NCI-H526 (cell line): Measurements from ENCODE around the gene SEMA4G.
"Not testable (repeated sequence)": the region's sequence is repeated elsewhere in the genome, so short reads cannot be mapped to it uniquely, and the experiment has no call there.

Source experiments
- DNase-seq, 2 experiments: peaks; one replicate each; lab custom pipeline; 2025; lab: John Stamatoyannopoulos, UW

SEMA4G gene

GRCh38 chr10:100970914-100971811 is 1.9 kb downstream of the SEMA4G start:
- peak in 1 of 2 experiments; percentile 10 for DNase-seq

- no peak for DNase-seq
These were observed 3.0 kb downstream of the SEMA4G start for GRCh38 chr10:100972115-100972903.

GRCh38 chr10:100972904-100973535 is 3.7 kb downstream of the SEMA4G start:
- no peak for DNase-seq

GRCh38 chr10:100975397-100975796 is 6.1 kb downstream of the SEMA4G start:
- DNase-seq: not testable (repeated sequence)

GRCh38 chr10:100976906-100977305 is 7.6 kb downstream of the SEMA4G start:
- DNase-seq: no peak

- no peak for DNase-seq
These were observed 8.1 kb downstream of the SEMA4G start for GRCh38 chr10:100977436-100977835.

GRCh38 chr10:100978121-100978900 is 9.0 kb downstream of the SEMA4G start:
- DNase-seq: no peak

- DNase-seq: no peak
These were observed 9.5 kb downstream of the SEMA4G start for GRCh38 chr10:100978901-100979195.

GRCh38 chr10:100979791-100980272 is 10.5 kb downstream of the SEMA4G start:
- no peak for DNase-seq

GRCh38 chr10:100980311-100980710 is 11.0 kb downstream of the SEMA4G start:
- DNase-seq: no peak

- DNase-seq: no peak
These were observed 11.4 kb downstream of the SEMA4G start for GRCh38 chr10:100980711-100981110.

GRCh38 chr10:100981178-100981772 is 12.0 kb downstream of the SEMA4G start:
- no peak for DNase-seq

GRCh38 chr10:100982916-100983830 is 13.9 kb downstream of the SEMA4G start:
- no peak for DNase-seq

GRCh38 chr10:100983868-100984671 is 14.8 kb downstream of the SEMA4G start:
- no peak for DNase-seq

- no peak for DNase-seq
These were observed 15.4 kb downstream of the SEMA4G start for GRCh38 chr10:100984672-100985177.

GRCh38 chr10:100985336-100985735 is 16.0 kb downstream of the SEMA4G start:
- DNase-seq: no peak

- DNase-seq: no peak
These were observed 17.3 kb downstream of the SEMA4G start for GRCh38 chr10:100986623-100986951.

- DNase-seq: peak; percentile 49 to 84
These were observed 17.8 kb downstream of the SEMA4G start, which contains the start of the genes MRPL43 and TWNK for GRCh38 chr10:100986952-100987684. MRPL43 (minus strand) TSS chr10:100987497; CDS start chr10:100987443, 54 bp downstream. TWNK (plus strand) TSS chr10:100987543; CDS start chr10:100988211, 668 bp downstream.
